Heart left ventricle (tissue), 16 donors: Measurements from ENCODE around the gene BRD3OS. TPM values are rescaled to one million over a fixed set of nuclear protein-coding genes. Genes with fewer than 3 reads are reported as not detected.

Experiments
- ATAC-seq, 4 donors: fragments of 200-7000 bp; cut with Tn5 transposase; one replicate each; pipeline ENCODE4 v1.9.1; 2020 to 2022; ENCODE audit warnings: moderate library complexity in 4 of 4, mild to moderate bottlenecking in 3 of 4, moderate number of reproducible peaks in 1 of 4
- DNase-seq, 5 donors: peaks; one replicate each; pipeline ENCODE4 v3.0.0-alpha.2; 2020
- H3K27ac ChIP-seq, 12 donors: fragments of 200-600 bp; sonication (generic) in 4 of 12; one replicate each; pipeline versions ENCODE4 v1.5.0 to v1.8.0; 2016 to 2022; ENCODE audit warnings: mild to moderate bottlenecking in 2 of 12
- H3K27me3 ChIP-seq, 9 donors: fragments of 200-600 bp; sonication (generic) in 2 of 9; one replicate each; pipeline versions ENCODE4 v1.5.1 to v1.8.0; 2016 to 2022; ENCODE audit warnings: mild to moderate bottlenecking in 3 of 9
- H3K36me3 ChIP-seq, 9 donors: fragments of 200-600 bp; sonication (generic) in 2 of 9; one replicate each; pipeline versions ENCODE4 v1.5.0 to v1.8.0; 2018 to 2022; ENCODE audit warnings: mild to moderate bottlenecking in 2 of 9
- H3K4me1 ChIP-seq, 12 donors: fragments of 200-600 bp; sonication (generic) in 4 of 12; one replicate each; pipeline versions ENCODE4 v1.5.0 to v1.8.0; 2016 to 2022; ENCODE audit warnings: mild to moderate bottlenecking in 3 of 12
- H3K4me3 ChIP-seq, 12 donors: fragments of 200-600 bp; sonication (generic) in 4 of 12; one replicate each; pipeline versions ENCODE4 v1.5.0 to v1.8.0; 2017 to 2022; ENCODE audit warnings: mild to moderate bottlenecking in 9 of 12, moderate library complexity in 4 of 12
- H3K9me3 ChIP-seq, 12 donors: fragments of 200-600 bp; sonication (generic) in 4 of 12; one replicate each; pipeline versions ENCODE4 v1.5.0 to v1.8.0; 2016 to 2022; ENCODE audit warnings: mild to moderate bottlenecking in 1 of 12
- CTCF ChIP-seq, 12 donors: fragments of 200-600 bp; sonication (generic) in 4 of 12; IDR thresholded peaks; one replicate each; pipeline versions ENCODE4 v1.5.0 to v1.8.0; 2018 to 2022; ENCODE audit warnings: antibody characterized with exemption in 12 of 12, mild to moderate bottlenecking in 5 of 12
- POLR2A ChIP-seq, 2 donors: fragments of 450-650 bp; IDR thresholded peaks; one replicate each; pipeline ENCODE4 v1.6.1; 2017; ENCODE audit warnings: antibody characterized with exemption in 2 of 2, mild to moderate bottlenecking in 2 of 2, moderate library complexity in 2 of 2
- WGBS, 4 donors: extraction: QIAGEN DNeasy Blood & Tissue Kit in 2 of 4; methylation state at CpG; one replicate each; pipeline versions ENCODE4 v1.1.5 to v1.1.7; 2013 to 2018; 5-methylcytosine and 5-hydroxymethylcytosine counted together
- intact Hi-C, 10 donors: fragments of 100-400 bp; cut with DNase I; formaldehyde crosslinking; loops; one replicate each; pipeline versions ENCODE4 v1.11.1 to v1.14.2; 2022
- long read RNA-seq, 3 donors: library from polyadenylated mRNA; unstranded; transcript quantifications; one replicate each; pipeline ENCODE4 v2.0.0, GENCODE V29; 2020 to 2021
- polyA plus RNA-seq, 2 donors: library from polyadenylated mRNA; stranded (reverse); fragments of 200-250 nt; gene quantifications; one replicate each; pipeline ENCODE4 v1.2.3, GENCODE V29; 2013
- total RNA-seq, 9 donors: library from RNA; depleted of rRNA in 2 of 9; stranded (reverse); fragments of >200 nt in 2 of 9; fragmentation: NEBNext Ultra II Directional in 3 of 9; extraction: Animal tissue kit (Norgen Biotek cat#: 25700) in 3 of 9; gene quantifications; one replicate each; pipeline versions ENCODE4 v1.1.0 to v1.2.4, GENCODE V29; 2016 to 2023
- donor health status: ischemic (EF 13 %, LVEDD 7.1; RV severe dilation, severe dysfunction).
- donor health status: healthy with polysubstance abuse.
- donor health status: DM: no; HTN: yes; CAD: no.
- donor health status: DM: no; HTN: no; CAD: no.
- donor health status: ischemic (EF 25% LVEDD 6.9; RV normal size, moderate dysfunction).
- donor health status: ischemic (EF 25% LVEDD 5.7; RV mildly dilated, moderate dysfunction).
- donor health status: healthy.
- donor health status: DM: yes; HTN: yes; CAD: no.
- donor health status: ischemic (EF 35%, LVEDD 5.7; RV mildly dilated, moderate dysfunction).
- donor health status: nonischemic (EF 11% LVEDD 7.7; RV severe dilation, severe dysfunction).
- donor health status: DM: yes; HTN: yes; CAD: no.
- donor health status: PGD.
- donor health status: ischemic (EF 29% LVEDD 5.4; RV normal size, mild dysfunction).
- donor health status: nonischemic (EF 23%, LVEDD 6.1; RV moderate dilation, normal function).

Gene BRD3OS, protein sequence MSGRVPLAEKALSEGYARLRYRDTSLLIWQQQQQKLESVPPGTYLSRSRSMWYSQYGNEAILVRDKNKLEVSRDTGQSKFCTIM
- total RNA-seq (10 to 100 TPM in 4 of 9 donors, 1 to 10 TPM in 5; 5.3 to 13.8 (median 9.3) TPM), polyA plus RNA-seq (1 to 10 TPM; 1.8 to 8.9 TPM)
- long read RNA-seq, donor 1, full-length matches to known transcripts, result 6 of 31 reads
- long read RNA-seq, donor 1, partial matches to known transcripts, result 8 of 31 reads
- long read RNA-seq, donor 1, other reads (novel, unspliced or antisense), result 17 of 31 reads
- long read RNA-seq, donor 2, full-length matches to known transcripts, result 48 of 75 reads
- long read RNA-seq, donor 2, partial matches to known transcripts, result 1 of 75 reads
- long read RNA-seq, donor 2, other reads (novel, unspliced or antisense), result 26 of 75 reads
- long read RNA-seq, donor 3, full-length matches to known transcripts, result 7 of 15 reads
- long read RNA-seq, donor 3, partial matches to known transcripts, result 0 of 15 reads
- long read RNA-seq, donor 3, other reads (novel, unspliced or antisense), result 8 of 15 reads

GRCh38 chr9:134024828-134025605 is at the start of gene BRD3OS:
Gene BRD3OS (plus strand): TSS chr9:134025481. CDS start chr9:134026748, 1,267 bp downstream.
- peak within 1 kb of the TSS in 11 of 12 donors; percentile 12 to 79 (median 51) for H3K27ac ChIP-seq
- peak; percentile 96 to 98 (median 97) for DNase-seq
- peak within 1 kb of the TSS; percentile 55 to 96 (median 86) for H3K4me3 ChIP-seq
- no peaks in the 10 kb centered on the region for H3K9me3 ChIP-seq
- H3K27me3 ChIP-seq, result no peaks in the 10 kb centered on the region
- H3K4me1 ChIP-seq, result peaks cover 0 to 11% (median 8%) of the 10 kb centered on the region in 12 donors
- 1 to 4% (median 2%) methylated on average over 15 to 43 of the region's 43 CpGs for WGBS, 4 donors
- intact Hi-C loops, result loop anchor here in 8 of 10 donors (1.0 to 5.0 kb wide), 5 partner anchors 37 to 102 kb away; partner anchors contain the start of gene BRD3 (in 6 of the 8)
- peaks cover 0 to 17% (median 7%) of the 10 kb centered on the region in 9 donors for H3K36me3 ChIP-seq
- ATAC-seq, result peak; percentile 96 to 98 (median 96)
- peak in 1 of 2 donors; percentile 42 for TF ChIP-seq POLR2A (IDR thresholded peaks at IDR 0.05)
- no peak for TF ChIP-seq CTCF (IDR thresholded peaks at IDR 0.05)

- WGBS, 4 donors, result 91 to 100% (median 96%) methylated on average over 3 of the region's 3 CpGs
- TF ChIP-seq CTCF (IDR thresholded peaks at IDR 0.05) (no peak), POLR2A (IDR thresholded peaks at IDR 0.05) (no peak)
- H3K4me1 ChIP-seq, result peaks cover 5 to 34% (median 19%) of the 10 kb centered on the region in 12 donors
- no peak overlapping the region for H3K4me3 ChIP-seq
- no peak for DNase-seq
- no peaks in the 10 kb centered on the region for H3K27me3 ChIP-seq
- H3K27ac ChIP-seq, result no peak overlapping the region
- no peaks in the 10 kb centered on the region for H3K36me3 ChIP-seq
- intact Hi-C loops, result no loop called here
- no peaks in the 10 kb centered on the region for H3K9me3 ChIP-seq
- no peak for ATAC-seq
Observed at GRCh38 chr9:133975511-133975910, 49.8 kb upstream of the BRD3OS start.

DNA sequence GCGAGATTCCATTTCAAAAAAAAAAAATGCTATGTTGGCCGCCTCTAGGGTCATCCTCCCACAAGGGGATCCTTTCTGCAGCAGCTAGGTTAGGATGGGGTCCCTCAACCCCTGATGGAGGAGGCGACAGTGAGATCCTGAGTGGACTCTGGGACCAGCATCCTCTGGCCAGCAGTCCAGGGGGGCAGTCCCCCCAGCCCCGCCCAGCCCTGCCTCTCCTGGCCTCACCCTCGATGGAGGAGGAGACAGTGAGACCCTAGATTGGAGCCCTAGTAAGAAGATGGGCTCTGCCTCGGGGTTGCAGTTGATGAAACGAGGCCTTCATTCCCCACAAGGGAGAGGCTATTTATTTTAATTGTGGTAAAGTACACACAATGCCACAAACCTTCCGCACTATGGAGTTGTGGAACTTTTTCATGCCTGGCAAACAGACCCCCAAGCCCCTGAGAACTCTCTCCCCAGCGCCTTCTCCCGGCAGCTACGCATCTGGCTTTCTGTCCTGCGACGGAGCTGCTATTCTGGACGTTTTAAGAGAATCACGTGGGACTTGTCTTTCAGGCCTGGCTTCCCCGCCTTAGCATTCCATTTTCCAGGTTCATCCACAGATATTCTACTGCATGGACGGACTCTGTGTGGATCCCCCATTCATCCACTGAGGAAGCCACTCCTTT is 49.0 kb upstream of the BRD3OS start:
- TF ChIP-seq POLR2A (IDR thresholded peaks at IDR 0.05) (no peak), CTCF (IDR thresholded peaks at IDR 0.05) (no peak)
- DNase-seq (no peak), ATAC-seq (no peak)

More for the DNA sequence above, 49.0 kb upstream of the BRD3OS start:
- Histone ChIP-seq H3K4me1 (peaks cover 5 to 34% (median 19%) of the 10 kb centered on the region in 12 donors), H3K27ac (no peak overlapping the region), H3K36me3 (no peaks in the 10 kb centered on the region), H3K9me3 (no peaks in the 10 kb centered on the region), H3K27me3 (no peaks in the 10 kb centered on the region), H3K4me3 (no peak overlapping the region)
- intact Hi-C loops, result no loop called here
- 93 to 97% (median 94%) methylated on average over 15 to 17 of the region's 17 CpGs for WGBS, 4 donors
